Measurements from ENCODE around the gene GMNC.

GMNC gene

GRCh38 chr3:190809351-190809750 lies 53.1 kb downstream of the GMNC start:
- no peak for DNase-seq
- no peaks in the 10 kb centered on the region for H3K4me1 Mint-ChIP-seq
- no peak overlapping the region for H3K27ac Mint-ChIP-seq
- H3K4me3 Mint-ChIP-seq = no peak overlapping the region
- H3K9me3 Mint-ChIP-seq = no peaks in the 10 kb centered on the region
- no peaks in the 10 kb centered on the region for H3K27me3 Mint-ChIP-seq
- ATAC-seq = no peak

GRCh38 chr3:190807719-190808375 lies 54.6 kb downstream of the GMNC start:
- H3K4me3 Mint-ChIP-seq = no peak overlapping the region
- no peak overlapping the region for H3K27ac Mint-ChIP-seq
- no peak for ATAC-seq
- no peak for DNase-seq
- no peaks in the 10 kb centered on the region for H3K9me3 Mint-ChIP-seq
- H3K27me3 Mint-ChIP-seq = no peaks in the 10 kb centered on the region
- no peaks in the 10 kb centered on the region for H3K4me1 Mint-ChIP-seq
